NCI-H1930 (cell line): Measurements from ENCODE around the gene INPP5A.

ENCODE experiments used
- DNase-seq, 2 experiments: peaks; one replicate each; lab custom pipeline; 2025; lab: John Stamatoyannopoulos, UW

INPP5A gene

GRCh38 chr10:132582771-132583170, 45.2 kb downstream of the INPP5A start:
- DNase-seq: no peak

- no peak for DNase-seq
Measured at GRCh38 chr10:132583456-132583855, 45.9 kb downstream of the INPP5A start.

GRCh38 chr10:132584081-132584480, 46.5 kb downstream of the INPP5A start:
- no peak for DNase-seq

GRCh38 chr10:132585732-132586722, 48.4 kb downstream of the INPP5A start:
- no peak for DNase-seq

- DNase-seq: no peak
Measured at GRCh38 chr10:132586739-132587138, 49.2 kb downstream of the INPP5A start.

- DNase-seq: no peak
Measured at GRCh38 chr10:132587175-132587574, 49.6 kb downstream of the INPP5A start.

DNA sequence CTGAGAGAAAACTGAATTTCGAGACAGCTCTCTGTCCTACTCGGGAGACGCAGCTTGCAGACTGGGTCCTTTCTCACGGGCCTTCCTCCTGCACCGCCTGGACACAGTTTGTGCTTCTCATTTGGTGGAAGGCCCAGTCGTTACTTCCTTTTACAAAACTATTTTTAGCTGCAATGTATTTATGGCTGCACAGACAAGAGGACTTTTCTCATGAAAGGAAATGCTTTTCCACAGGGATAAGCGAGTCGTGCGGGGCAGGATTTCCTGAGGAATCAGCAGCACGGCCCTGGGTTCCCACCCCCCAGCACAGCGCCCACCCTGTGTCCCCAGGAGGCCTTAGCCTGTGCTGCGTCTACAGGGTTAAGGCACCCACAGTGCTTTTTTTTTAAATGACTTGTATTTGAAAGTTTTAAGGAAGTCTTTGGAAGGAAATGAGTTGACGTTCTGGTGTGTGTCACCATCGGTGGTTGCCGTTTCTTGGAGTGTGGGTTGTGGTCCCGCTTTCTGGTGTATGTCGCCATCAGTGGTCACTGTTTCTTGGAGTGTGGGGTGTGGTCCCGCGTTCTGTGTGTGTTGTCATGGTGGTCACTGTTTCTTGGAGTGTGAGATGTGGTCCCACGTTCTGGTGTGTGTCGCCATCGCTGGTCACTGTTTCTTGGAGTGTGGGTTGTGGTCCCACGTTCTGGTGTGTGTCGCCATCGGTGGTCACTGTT, 50.9 kb downstream of the INPP5A start:
- no peak for DNase-seq

- DNase-seq: no peak
Measured at GRCh38 chr10:132589015-132589414, 51.4 kb downstream of the INPP5A start.

DNA sequence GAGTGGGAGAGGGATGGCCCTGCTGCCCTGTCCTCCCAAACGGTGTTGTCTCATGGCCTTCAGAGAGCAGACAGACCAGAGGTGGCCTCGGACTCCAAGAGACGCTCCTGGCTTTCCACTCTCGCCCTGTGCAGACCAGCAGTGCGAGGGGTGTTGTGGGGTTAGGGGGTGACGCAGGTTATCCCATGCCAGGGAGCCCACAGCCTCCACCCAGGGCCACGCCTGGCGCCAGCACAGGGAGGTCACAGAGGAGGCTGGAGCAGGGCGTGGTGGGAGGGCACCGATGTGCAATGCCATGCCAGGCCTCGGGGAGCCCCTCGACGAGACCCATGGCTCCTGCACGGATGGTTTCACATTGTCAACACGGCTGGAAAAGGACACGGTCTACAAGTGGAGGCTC, 52.1 kb downstream of the INPP5A start:
- DNase-seq: no peak

DNA sequence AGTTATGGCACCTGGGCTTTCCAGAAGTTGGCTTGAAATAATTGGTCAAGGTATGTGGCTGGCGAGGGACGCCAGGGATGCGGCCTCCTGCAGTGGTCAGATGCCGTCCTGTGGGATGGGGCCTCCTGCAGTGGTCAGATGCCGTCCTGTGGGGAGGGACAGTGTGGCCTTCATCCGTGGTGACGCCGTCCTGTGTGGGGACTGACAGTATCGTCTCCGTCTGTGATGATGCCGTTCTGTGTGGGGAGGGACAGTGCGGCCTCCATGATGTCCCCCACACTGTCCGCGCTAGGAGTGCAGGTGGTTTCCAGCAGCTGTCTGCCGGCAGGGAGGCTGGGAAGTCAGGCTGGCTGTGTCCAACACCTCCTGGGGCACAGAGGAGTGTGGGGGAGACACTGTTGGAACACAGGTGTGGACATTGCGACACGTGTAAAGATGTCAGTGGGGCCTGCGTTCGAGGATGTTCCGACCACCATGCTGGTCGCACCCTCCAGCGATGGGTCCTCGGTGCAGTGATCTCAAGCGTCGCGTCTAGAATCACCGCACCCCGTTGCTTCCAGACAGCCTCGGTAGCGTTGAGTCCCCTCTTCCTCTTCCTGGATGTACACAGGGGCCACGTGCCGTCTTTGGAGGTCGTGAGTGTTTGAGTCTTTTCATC, 52.6 kb downstream of the INPP5A start:
- DNase-seq: no peak

DNA sequence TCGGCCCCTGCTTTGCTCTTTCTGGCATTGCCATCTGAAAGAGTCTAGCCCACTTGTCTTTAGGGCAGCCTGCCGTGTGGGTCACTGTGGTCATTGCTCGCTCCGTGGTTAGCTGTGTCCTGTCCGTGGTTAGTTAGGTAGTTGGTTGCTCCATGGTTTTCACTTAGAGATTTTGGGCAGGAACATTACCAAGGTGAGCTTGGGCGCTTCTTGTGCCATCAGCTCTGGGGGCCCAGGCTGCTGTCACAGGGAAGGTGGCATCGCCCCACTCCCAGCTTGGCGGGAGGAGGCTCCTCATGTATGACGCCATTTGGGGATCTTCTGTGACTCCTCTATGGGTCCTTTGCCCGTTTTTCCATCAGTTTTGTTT, 53.1 kb downstream of the INPP5A start:
- DNase-seq: no peak

DNA sequence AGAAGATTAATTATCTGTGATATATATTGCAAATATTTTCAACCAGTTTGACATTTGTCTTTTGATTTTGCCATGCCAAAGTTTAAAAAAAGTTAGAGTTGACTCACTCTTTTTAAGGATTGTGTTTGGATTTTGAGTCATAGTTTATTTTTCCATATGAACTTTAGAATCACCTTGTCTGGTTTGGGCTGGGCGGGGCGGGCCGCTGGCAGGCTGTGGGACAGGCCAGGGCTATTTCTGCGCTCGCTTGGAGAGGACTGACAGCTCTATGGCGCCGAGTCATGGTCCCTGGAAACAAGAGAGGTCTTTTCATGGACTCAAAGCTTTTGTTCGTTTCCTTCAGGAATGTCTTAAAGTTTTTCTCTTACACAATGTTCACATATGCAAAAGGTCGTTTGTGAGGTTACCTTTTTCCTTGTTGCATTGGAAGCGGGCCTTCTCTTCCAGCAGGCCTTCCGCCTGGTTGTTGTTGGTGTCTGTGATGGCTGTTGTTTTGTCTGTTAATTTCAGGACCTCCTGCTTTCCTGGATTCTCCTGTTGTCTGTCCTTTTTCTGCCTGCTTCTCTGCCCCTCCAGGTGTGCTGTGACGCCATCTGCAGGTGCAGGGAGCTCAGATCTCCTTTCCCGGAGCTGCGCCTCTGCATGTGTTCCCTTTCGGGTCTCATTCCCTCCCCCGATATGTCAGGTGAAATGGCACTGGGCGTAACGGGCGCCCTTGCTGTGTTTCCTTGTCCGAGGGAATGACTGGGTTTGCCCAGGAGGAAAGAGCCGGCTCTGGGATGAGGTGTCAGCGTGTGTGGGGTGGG, 53.8 kb downstream of the INPP5A start:
- no peak for DNase-seq

- no peak for DNase-seq
Measured at GRCh38 chr10:132592790-132593383, 55.3 kb downstream of the INPP5A start.

DNA sequence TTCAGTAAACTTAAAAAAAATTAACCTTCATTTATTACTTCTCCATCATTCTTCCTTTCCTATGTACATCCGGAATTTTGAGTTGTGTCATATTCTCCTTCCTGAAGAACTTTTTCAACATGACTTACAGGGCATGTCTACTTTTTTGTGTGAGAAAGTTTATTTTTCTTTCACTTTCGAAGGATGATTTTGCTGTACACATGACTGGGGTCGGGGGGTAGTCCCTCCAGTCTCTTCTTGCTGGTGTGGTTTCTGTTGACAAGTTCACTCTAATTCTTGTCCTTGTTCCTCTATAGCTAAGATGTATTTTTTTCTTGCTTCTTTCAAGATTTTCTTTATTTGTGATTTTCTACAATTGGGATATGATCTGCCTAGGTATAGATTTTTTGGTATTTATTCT, 55.8 kb downstream of the INPP5A start:
- DNase-seq: no peak

- no peak for DNase-seq
Measured at GRCh38 chr10:132593900-132594876, 56.6 kb downstream of the INPP5A start.

DNA sequence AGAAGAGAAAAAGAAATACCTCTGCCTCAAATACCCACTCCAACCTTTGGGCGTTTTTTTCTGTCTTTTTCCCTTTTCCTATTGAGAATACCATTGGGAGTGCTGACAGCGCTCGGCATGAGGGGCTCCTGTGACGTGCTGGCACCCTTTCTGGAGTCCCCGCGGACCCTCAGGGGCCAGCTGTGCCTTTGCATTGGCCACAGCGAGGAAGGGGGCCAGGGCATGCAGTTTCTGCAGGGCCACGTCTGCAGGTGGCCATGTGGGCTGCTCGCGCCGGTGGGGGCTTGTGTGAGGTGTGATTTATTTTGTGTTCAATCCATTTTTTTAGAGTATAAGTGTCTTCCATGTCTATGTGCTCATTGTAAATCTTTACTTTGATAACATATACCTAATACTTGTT, 57.4 kb downstream of the INPP5A start:
- no peak for DNase-seq

DNA sequence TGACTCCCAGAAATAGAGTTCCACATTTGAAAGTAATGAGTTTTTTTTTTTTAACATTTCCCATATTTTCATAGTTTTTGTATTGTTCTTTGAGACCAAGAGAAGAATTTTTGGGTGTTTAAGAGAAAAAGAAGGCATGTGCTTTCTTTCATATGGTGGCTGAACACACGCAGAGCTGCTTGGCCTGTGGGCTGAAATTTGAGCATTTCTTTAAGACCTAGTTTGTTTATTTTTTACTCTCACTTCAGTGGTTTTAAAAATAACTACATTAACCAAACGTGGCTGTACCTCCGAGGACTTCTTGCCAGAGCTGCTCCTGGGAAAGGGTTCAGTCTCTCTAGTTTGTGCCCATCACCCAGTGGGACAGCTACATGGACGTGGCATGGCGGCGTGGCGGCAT, 58.3 kb downstream of the INPP5A start:
- no peak for DNase-seq

DNA sequence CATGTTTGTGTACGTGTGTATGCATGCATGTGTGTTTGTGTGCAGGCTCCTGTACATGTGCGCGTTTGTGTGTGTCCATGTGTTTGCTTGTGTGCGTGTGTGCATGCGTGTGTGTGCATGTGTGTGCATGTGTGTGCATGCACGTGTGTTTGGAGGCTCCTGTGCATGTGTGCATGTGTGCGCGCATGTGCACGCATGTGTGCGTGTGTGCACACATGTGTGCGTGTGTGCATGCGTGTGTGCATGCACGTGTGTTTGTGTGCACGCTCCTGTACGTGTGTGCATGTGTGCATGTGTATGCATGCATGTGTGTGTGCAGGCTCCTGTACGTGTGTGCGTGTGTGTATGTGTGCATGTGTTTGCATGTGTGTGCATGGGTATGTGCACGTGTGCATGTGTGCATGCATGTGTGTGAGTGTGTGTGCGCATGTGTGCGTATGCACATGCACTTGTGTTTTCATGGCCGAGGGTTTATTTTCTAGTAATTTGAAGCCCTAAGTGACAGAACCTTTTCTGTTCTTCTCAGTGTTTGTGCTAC, 59.2 kb downstream of the INPP5A start:
- no peak for DNase-seq

GRCh38 chr10:132597654-132598053, 60.1 kb downstream of the INPP5A start:
- no peak for DNase-seq
